ENCODE results near the gene BRAT1. TPM values are rescaled to one million over a fixed set of nuclear protein-coding genes. Genes with fewer than 3 reads are reported as not detected.

Gene BRAT1
- total RNA-seq, 1 donor from 2014 or later = 53.0 TPM

DNA sequence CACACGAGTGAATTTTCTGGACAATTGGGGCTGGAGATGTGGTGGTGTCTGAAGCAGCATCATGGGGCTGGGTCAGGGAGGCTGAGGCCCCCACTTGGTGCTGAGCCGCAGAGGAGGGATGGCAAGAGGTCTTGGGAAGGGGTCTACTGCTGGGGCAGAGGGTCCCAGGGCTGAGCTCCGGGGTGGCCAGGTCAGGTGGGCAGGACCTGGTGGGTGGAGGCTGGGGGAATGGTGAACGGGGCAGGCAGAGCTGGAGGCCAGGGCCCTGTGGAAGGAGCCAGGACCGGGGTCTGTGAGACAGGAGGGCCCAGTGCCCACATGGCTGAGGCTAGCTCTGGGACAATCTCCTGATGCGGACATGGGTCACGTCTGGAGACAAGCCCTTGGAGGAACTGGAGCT lies 56.1 kb downstream of the BRAT1 start:
- no peak overlapping the region for H3K4me3 ChIP-seq (ENCODE audit: low read depth, low read length)
- TF ChIP-seq, protein P1, sequence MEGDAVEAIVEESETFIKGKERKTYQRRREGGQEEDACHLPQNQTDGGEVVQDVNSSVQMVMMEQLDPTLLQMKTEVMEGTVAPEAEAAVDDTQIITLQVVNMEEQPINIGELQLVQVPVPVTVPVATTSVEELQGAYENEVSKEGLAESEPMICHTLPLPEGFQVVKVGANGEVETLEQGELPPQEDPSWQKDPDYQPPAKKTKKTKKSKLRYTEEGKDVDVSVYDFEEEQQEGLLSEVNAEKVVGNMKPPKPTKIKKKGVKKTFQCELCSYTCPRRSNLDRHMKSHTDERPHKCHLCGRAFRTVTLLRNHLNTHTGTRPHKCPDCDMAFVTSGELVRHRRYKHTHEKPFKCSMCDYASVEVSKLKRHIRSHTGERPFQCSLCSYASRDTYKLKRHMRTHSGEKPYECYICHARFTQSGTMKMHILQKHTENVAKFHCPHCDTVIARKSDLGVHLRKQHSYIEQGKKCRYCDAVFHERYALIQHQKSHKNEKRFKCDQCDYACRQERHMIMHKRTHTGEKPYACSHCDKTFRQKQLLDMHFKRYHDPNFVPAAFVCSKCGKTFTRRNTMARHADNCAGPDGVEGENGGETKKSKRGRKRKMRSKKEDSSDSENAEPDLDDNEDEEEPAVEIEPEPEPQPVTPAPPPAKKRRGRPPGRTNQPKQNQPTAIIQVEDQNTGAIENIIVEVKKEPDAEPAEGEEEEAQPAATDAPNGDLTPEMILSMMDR (conservative IDR thresholded peaks at IDR 0.05; ENCODE audit: low read depth, low read length) = no peak
- DNase-seq (ENCODE audit: low read depth) = no peak

DNA sequence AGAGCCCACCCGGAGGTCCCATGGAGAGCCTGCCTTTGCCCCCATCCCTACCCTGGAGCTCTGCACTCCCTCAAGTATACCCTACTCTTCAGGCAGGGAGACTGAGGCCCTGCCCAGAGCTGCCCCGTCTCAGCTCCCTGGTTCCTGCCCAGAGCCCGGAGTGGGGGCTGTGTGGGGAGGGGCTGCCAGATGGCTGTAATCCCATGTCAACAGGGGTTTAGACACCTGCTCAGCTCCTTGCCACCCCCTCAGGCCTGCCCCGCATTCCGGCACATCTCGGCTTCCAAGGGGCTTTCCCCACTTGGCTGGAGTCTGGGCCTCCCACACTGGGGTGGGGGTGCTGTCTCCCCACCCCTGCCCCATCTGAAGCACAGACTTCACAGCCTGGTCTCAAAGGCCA lies 56.6 kb downstream of the BRAT1 start:
- no peak for DNase-seq (ENCODE audit: low read depth)
- H3K4me3 ChIP-seq (ENCODE audit: low read depth, low read length) = no peak overlapping the region
- TF ChIP-seq, protein P1 (conservative IDR thresholded peaks at IDR 0.05; ENCODE audit: low read depth, low read length) = no peak

DNA sequence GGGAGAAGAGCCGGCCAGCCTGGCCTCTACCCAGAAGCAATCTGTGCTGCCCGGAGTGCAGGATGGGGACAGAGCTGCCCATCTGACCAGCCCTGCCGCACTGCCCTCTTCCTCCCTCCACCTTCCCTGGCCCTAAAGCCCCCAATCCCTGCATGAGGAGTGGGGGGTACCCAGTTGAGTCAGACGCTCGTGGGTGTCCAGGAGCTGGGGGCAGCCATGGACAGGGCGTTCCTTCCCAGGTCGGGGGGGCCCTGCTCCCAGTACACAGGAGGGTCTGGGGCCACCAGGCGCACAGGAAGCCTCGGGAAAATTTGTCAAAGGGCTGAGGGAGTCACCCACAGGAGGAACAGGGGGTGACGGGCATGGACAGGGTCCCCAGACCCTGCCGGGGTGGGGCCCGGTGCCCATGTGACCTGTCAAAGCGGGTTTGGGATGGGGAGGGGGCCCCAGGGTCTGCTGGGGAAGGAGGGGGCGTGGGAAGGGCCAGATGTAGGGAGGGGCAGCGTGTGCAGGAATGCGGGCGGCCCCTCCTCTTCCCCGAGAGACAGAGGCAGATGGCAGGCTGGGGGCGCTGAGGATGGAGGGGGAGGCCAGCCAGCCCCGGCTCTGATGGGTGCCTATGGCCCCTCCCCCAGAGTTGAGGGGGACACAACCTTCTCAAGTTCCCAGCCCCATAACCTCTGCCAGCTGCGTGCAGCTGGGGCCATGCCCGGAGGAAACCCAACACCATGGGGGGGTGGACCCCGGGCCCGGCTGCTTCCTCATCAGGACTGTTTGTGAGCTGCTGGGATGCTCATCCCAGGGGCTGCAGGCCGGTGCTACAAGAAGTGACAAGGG lies 57.6 kb downstream of the BRAT1 start:
- TF ChIP-seq, protein P1 (conservative IDR thresholded peaks at IDR 0.05; ENCODE audit: low read depth, low read length) = no peak
- no peak overlapping the region for H3K4me3 ChIP-seq (ENCODE audit: low read depth, low read length)
- DNase-seq (ENCODE audit: low read depth) = no peak

DNA sequence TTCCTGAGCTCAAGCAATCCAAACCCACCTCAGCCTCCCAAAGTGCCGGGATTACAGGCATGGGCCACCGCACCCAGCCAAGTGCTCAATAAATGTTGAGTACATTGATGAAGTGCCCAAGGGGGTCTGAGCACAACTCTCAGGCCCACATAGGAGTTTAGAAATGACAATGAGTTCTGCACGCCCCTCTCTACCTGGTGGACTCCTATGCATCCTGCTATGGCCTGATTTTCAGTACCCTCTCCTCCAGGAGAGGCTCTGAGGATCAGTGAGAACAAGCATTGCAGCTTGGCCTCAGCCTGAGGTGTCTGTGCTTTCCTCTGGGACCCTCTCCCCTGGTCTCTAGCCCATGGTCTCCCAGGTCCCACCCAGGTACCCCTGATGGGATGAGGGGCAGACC lies 58.3 kb downstream of the BRAT1 start:
- DNase-seq (ENCODE audit: low read depth) = no peak
- H3K4me3 ChIP-seq (ENCODE audit: low read depth, low read length) = no peak overlapping the region
- TF ChIP-seq, protein P1 (conservative IDR thresholded peaks at IDR 0.05; ENCODE audit: low read depth, low read length) = no peak

DNA sequence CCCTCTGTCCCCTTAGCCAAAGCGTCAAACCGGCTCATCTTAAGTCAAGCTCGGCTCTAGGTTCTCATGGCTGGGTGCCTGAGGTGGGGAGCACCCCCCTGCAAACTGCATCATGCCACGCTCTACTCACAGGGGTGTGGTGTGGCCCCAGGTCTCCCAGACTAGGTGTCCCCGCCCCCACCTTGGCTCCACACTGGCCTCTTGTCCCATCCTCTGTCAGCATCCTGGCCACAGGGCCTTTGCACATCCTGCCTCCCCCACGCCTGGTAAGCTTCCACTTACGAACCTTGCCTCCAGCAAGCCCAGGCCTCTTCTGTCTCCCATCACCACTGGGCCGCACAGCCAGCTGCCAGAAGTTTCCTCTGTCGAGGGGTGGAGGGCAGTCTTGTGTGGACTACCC lies 58.9 kb downstream of the BRAT1 start:
- no peak for DNase-seq (ENCODE audit: low read depth)
- H3K4me3 ChIP-seq (ENCODE audit: low read depth, low read length) = no peak overlapping the region
- TF ChIP-seq, protein P1 (conservative IDR thresholded peaks at IDR 0.05; ENCODE audit: low read depth, low read length) = no peak

DNA sequence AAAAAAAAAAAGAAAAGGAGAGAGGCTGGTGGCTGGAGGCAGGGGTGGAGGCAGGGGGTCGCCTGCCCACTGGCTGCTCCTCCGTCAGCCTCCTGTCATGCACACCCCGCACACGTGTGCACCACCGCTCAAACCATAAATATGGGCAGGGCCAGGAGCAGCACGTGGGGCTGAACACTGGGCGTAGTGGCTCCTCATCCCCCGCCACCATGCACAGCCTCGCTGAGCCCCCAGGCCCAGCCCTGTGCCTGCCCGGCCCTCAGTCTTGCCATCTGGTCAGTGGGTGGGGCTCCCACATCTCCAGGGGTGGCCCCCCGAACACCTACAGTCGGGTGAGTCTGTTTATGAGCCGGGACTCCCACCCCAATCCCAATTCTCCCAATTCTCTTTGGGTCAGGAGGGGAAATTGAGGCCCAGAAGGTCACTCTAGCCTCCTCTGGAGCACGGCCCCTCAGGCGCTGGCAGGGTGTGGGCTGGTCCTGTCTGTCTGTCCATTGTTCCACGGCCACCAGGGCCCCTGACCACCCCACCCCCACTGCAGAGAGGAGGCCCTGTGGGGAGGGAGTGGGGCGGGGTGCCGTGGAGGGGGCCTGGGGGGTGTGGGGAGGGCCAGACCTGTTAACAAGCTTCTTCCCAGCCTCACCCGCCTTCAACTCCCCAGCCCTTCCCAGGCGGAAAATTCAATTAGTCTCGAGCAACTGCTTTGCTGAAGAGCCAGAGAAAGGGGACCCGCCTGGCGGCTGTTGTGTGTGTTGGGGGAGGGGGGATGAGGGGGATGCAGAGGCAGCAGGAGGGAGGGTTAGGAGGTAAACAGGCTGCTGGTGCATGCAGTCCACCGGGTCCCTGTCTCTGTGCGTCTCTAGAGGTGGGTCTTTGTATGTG lies 59.7 kb downstream of the BRAT1 start:
- TF ChIP-seq, protein P1 (conservative IDR thresholded peaks at IDR 0.05; ENCODE audit: low read depth, low read length) = no peak
- no peak for DNase-seq (ENCODE audit: low read depth)
- H3K4me3 ChIP-seq (ENCODE audit: low read depth, low read length) = no peak overlapping the region
